Urinary bladder (tissue), 4 donors: ENCODE results near the gene RBM18. TPM values are rescaled to one million over a fixed set of nuclear protein-coding genes. Genes with fewer than 3 reads are reported as not detected.

Source experiments
- DNase-seq: peaks from one replicate; pipeline ENCODE4 v3.0.0-alpha.2; 2015; ENCODE audit errors: extremely low spot score
- H3K27ac ChIP-seq: one replicate; pipeline ENCODE4 v1.5.1; 2013; ENCODE audit warnings: low read depth, mild to moderate bottlenecking, moderate library complexity
- H3K36me3 ChIP-seq: one replicate; pipeline ENCODE4 v1.6.1; 2013; ENCODE audit warnings: mild to moderate bottlenecking, moderate library complexity; ENCODE audit not compliant: insufficient read depth
- H3K4me1 ChIP-seq: one replicate; pipeline ENCODE4 v1.6.1; 2013; ENCODE audit warnings: mild to moderate bottlenecking, moderate library complexity; ENCODE audit not compliant: insufficient read depth
- H3K4me3 ChIP-seq: one replicate; pipeline ENCODE4 v1.5.1; 2013; ENCODE audit warnings: low read depth, low read length
- WGBS: extraction: QIAGEN DNeasy Blood & Tissue Kit; methylation state at CpG from one replicate; pipeline ENCODE4 v1.1.7; 2013; 5-methylcytosine and 5-hydroxymethylcytosine counted together
- polyA plus RNA-seq: library from polyadenylated mRNA; stranded (reverse); fragments of 200-250 nt; gene quantifications from one replicate; pipeline ENCODE4 v1.2.3, GENCODE V29; 2013
- total RNA-seq: library from RNA; depleted of rRNA; stranded (reverse); fragments of >200 nt; gene quantifications from one replicate; pipeline ENCODE4 v1.2.3, GENCODE V29; 2014
- donor health status: healthy with polysubstance abuse.
- donor health status: healthy.

RBM18 gene
- total and polyA plus RNA-seq, 2 donors: 14.4 to 19.1 TPM

DNA sequence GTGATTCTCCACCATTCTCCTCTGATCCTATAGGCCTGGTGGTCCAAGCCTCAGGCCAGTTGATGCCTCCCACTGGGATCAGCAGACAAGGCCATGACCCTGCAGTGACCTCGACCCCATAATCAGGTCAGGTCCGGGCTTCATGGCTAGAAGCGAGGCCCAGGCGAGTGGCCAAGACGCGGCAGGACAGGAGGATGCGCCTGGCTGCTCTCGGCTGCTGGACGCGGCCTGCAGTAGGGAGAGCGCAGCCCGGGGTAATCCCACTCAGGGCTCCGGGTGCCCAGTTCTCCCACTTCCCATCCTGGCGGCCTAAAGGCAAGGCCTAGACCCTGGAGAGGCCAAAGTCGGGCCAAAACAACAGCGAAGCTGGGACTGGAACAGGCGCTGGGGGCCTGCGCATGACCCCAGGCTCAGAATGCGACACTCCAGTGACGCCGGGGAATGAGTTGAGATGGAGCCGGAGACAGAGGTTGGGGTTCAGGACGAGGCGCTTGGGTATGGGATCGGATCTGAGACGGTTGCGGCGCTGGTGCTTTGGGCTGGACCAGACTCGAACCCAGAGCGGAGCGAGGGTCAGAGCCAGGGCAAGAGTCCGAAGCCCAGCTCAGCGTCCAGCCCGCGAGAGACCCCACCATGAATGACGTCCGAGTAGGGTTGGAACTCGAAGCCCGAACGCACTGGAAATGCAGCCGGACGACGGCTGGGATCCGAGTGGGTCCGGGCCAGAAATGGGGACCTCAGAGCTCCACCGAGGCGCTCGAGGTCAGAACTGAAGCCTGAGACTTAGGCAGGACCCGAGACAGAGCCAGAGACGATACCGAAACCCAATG, 39.1 kb downstream of the RBM18 start:
- Histone ChIP-seq H3K4me1 (no peaks in the 10 kb centered on the region), H3K4me3 (no peak overlapping the region), H3K27ac (no peak overlapping the region), H3K36me3 (no peaks in the 10 kb centered on the region)
- 31% methylated on average over 51 of the region's 51 CpGs for WGBS
- DNase-seq: no peak

DNA sequence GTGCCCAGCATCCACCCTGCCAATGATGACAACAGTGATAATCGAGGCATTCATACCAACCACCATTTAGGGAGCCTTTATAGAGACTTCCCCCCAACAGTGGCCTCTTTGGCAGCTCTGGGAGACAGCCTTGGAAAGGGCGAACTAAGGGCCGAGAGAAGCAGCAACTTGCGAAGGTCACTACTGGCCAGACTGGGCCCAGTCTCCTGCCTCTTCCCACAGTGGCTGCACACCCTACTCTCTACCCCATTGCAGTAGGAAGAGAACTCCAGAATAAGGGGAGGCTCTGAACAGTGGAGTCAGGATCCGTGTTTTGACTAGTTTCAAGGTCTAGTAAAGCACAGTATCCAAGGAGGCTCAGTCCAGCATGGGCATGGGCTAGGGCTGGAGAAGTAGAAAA, 41.2 kb downstream of the RBM18 start:
- H3K36me3 ChIP-seq: no peaks in the 10 kb centered on the region
- H3K27ac ChIP-seq: no peak overlapping the region
- no peak overlapping the region for H3K4me3 ChIP-seq
- 76% methylated on average over 5 of the region's 5 CpGs for WGBS
- no peak for DNase-seq
- no peaks in the 10 kb centered on the region for H3K4me1 ChIP-seq

DNA sequence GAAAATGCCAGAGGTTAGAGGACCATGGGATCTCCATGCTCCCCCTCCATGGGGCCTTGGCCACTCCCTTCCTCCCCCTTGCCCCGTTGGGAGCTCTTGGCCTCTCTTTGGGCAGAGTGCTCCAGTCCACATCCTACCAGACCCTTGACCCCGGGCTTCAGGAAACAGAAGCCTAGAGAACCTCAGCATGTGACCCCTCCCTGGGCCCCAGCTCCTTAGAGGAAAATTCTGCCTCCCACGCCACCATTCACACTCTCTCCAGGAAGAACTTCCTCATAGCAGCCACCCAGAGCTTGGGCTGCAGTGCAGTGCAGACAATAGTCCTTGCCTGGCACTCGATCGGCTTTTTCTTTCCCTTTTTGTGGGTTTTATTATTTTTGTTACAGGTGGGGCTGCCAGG, 41.8 kb downstream of the RBM18 start:
- no peak for DNase-seq
- no peaks in the 10 kb centered on the region for H3K4me1 ChIP-seq
- no peak overlapping the region for H3K4me3 ChIP-seq
- WGBS: 41% methylated on average over 5 of the region's 5 CpGs
- H3K36me3 ChIP-seq: no peaks in the 10 kb centered on the region
- no peak overlapping the region for H3K27ac ChIP-seq

DNA sequence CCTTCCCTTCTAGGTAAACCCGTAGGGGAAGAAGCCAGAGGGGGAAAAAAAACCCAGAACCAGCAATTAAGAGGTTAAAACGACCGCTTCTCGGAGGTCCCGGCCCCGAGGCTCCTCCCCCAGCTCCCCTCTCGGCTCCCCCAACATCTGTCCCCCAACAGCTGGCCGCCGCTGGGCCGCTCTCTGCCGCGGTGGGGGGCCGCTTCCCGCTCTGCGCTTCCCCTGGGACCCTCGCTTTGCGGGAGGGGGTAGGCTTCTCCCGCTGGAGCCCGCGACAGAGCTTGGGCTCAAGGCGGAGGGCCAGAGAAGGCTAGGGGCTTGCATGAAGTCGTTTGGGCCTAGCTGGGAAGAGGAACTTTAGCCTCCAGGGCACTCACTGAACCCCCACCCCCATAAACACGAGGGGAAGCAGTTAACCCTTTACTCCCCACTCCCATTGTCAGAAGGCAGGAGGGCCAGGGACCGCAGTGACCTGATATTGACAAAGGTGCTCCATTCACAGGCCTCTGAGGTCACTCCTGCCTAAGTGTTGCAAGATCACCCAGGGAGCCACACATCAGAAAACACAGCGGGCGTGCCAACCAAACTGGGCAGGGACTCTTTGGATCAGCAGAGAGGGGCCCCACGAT, 43.3 kb downstream of the RBM18 start:
- DNase-seq: no peak
- Histone ChIP-seq H3K4me3 (no peak overlapping the region), H3K27ac (no peak overlapping the region), H3K4me1 (no peaks in the 10 kb centered on the region), H3K36me3 (no peaks in the 10 kb centered on the region)
- WGBS: 18% methylated on average over 27 of the region's 27 CpGs

DNA sequence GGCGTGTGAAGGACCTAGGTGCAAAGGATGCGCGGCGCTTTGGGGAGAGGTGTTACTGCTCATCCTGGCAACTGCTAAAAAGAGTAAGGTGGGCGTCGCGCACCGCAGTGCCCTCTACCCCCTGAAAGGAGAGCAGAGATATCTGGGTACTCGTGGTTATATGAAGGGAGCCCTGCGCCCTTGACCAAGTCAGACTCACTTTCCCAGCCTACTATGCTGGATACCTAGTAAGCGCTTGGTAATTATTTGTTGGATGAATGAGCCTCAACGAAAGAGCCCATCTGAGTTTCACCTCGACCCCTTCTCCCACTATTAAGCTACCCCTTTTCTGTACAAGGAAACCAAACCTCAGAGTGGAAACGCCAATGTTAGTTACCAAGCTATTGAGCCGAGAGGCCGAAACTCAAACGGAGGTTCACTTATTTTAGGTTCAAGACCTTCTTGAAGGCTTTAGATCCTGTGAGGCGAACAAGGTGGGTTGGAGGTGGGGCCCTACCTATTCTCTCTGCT, 43.9 kb downstream of the RBM18 start:
- no peaks in the 10 kb centered on the region for H3K4me1 ChIP-seq
- H3K4me3 ChIP-seq: no peak overlapping the region
- H3K27ac ChIP-seq: no peak overlapping the region
- WGBS: 30% methylated on average over 18 of the region's 18 CpGs
- no peaks in the 10 kb centered on the region for H3K36me3 ChIP-seq
- DNase-seq: no peak

DNA sequence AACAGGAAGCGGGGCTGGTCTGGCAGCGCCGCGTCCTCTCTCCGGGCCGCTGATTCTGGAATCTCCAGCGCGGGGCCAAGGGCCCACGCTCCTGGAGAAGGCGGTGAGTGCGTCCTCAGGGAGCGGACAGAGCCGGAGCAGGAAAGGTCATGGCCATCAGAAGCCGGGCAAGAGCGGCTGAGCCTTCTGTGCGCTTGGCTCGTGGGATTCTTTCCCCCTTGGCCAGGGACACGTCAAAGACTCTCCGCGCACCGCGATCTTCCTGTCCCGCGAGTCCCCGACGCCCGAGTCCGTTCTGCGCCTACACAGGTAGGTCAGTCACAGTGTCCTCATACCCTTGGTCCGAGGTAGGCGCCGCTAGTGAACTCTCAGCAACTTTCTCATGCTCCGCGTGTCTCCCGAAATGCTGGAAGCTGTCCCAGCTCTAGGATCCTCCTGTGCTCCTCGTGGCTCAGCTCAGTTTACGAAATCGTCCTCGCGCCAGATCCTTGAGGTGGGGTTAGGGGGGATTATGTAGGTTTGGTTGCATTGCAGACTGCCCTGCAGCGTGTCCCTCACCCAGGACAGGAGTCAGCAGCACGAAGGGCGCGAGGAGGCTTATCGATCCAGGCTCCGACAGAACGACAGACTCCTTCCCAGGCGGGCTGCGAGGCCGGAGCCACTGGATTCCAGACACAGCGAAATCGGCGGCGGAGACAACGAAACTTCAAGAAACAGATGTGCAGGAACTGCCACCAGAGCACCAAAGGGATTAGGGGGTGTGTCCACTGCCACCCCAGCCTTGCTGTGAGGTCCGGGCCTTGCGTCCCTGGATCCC, 44.6 kb downstream of the RBM18 start:
- Histone ChIP-seq H3K4me3 (no peak overlapping the region), H3K4me1 (no peaks in the 10 kb centered on the region), H3K27ac (no peak overlapping the region), H3K36me3 (no peaks in the 10 kb centered on the region)
- no peak for DNase-seq
- 10% methylated on average over 57 of the region's 57 CpGs for WGBS

DNA sequence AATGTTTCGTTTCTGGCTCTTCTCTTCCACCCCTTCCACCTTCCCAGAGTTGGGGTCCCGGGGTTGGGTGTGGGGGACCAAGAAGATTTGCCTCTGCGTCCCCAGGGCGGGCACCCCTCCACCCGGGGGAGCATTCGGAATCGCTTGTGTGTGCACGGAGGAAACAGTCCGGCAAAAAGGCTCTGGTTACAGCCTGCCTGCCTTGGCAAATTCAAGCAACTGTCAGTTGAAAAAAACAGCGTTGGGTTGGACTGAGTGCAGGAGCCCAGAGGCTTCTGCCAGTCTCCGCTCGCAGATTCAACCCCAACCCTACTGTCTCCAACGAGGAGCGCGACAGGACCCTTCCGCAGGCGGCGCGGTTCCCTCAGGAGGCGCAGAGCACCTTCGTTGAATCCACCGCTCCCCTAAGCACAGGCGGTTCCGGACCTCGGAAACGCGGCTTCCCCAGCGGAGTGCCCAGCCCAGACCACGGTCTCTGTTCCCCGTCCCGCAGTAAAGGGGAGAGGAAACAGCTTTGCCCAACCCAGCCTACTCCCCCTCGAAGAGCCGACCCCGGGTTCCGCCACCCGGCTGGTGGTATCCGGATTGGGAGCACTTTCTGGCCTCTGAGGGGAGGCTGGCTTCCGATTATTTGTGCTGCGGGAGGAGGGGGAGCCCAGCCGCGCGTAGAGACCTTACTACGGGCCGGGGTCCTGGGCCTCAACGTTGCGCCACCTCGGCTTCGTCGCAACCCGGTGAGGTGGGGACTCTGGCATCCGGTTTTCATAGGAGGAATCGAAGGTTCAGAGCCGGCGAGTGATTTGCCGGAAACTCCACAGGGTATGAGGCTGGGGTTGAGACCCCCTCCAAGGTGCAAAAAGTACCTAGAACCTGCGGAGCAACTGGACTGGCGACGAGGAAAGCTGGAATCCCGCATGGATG, 45.4 kb downstream of the RBM18 start:
- 6% methylated on average over 59 of the region's 59 CpGs for WGBS
- DNase-seq: no peak
- Histone ChIP-seq H3K4me1 (no peaks in the 10 kb centered on the region), H3K4me3 (no peak overlapping the region), H3K36me3 (no peaks in the 10 kb centered on the region), H3K27ac (no peak overlapping the region)

DNA sequence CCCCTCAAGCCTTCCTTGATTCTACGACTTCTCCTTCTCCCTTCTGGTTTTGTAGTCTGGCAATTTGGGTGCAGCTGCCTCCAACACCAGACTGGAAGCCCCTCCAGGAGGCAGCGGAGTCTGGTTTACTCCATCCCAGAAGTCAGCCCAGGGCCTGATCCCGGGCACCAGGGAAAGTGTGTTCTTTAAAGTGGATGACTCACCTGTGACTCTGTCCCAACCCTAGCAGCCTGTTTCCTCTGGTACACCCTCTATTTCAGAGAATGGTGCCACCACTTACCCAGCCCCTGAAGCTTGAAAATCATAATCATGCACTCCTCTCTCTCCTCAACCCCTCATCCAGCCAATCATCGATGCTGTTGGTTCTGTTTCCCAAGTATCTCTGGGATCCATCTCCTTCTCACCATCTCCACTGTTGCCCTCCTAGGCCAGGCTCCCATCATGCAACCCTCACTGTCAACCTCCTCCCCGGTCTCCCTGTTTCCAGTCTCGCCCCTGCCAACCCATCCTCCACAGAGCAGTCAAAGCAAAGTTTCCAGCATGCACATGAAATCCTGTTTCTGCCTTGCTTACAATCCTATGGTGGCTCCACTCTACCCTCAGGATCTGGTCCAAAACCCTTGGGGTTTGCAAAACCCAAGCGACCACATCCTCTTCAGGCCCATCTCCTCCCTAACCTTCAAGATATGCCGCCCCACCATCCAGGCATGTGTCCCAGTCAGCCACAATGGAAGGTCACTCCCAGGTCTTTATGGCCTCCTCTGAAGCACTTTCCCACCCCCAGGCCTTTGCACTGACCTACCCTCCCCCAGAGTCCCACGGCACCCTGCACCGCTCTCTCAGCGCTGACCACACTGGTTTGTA, 46.3 kb downstream of the RBM18 start:
- DNase-seq: no peak
- Histone ChIP-seq H3K4me1 (no peaks in the 10 kb centered on the region), H3K36me3 (no peaks in the 10 kb centered on the region), H3K4me3 (no peak overlapping the region), H3K27ac (no peak overlapping the region)
- WGBS: 57% methylated on average over 11 of the region's 11 CpGs

DNA sequence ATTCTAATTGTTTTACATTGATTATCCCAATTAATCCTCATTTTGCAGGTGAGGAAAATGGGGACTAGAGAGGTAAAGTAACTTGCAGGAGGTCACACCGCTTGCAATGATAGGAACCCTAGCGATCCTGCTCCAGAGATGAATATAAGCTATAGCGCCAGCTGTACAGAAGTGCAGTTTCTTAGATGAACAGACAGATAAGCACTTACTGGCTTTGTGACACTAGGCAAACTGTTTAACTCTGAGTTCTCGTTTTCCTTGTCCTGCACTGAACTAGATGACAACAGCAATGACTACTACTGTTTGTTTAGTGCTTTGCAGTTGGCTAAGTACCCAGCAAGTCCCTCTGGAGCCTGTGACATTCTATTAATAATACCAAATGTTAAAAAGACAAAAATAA, 47.0 kb downstream of the RBM18 start:
- no peaks in the 10 kb centered on the region for H3K4me1 ChIP-seq
- no peak overlapping the region for H3K27ac ChIP-seq
- no peaks in the 10 kb centered on the region for H3K36me3 ChIP-seq
- H3K4me3 ChIP-seq: no peak overlapping the region
- 52% methylated on average over 4 of the region's 4 CpGs for WGBS
- no peak for DNase-seq

DNA sequence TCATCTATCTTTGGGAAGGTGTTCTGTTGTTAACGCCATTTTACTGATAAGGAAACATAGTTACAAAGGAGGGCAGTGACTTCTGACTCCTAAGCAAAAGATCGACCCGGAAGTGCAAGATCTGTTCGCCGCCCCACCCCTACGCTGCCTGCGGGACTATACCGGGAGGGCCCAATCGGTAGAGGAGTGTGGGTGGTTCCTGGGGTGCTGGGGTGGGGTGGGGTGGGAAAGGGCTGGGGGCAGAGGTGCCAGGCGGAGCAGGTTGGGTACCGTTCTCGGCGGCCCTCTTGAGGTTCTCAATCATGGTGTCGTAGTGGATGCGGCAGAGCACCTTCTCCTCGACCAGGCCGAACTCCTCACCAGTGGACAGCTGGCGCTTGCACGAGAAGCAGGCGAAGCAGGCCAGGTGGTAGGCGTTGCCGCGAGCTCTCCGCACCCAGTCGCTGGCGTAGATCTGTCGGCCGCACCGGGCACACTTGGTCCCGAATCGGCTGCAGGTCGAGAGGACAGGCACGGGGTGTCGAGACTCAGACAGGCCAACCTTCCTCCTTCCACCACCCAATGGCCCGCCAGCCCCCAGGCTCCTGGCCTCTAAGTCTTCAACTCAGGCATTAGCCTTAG, 47.7 kb downstream of the RBM18 start:
- no peaks in the 10 kb centered on the region for H3K4me1 ChIP-seq

DNA sequence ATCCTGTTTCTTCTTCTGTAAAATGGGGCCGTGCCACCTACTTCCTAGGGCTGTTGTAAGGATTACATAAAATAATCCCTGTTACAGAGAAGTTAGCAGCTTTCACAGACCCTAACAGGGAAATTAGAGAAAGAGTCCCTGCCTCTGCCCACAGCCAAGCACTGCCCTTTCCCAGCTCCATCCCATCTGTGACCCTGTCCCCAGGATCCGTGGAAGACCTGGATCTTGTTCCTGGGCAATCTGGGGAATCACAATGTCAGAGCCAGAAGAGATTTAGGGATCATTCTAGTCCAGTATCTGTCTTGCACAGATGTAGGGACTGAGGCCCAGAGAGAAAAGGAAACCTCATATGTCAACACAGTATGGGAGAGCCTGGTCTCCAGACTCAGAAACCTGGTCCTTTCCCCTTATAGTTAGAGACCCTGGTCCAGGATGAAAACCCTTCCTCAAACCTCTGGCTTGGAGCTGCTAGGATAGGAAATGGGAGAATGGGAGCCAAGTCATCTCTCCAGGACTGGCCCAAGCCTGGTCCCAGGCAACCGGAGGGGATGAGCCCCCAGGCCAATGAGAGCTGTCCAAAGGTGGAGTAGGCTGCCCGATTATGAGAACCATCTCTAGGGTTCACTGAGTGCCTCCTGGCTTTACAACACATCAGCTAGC, 48.4 kb downstream of the RBM18 start:
- no peaks in the 10 kb centered on the region for H3K4me1 ChIP-seq
- no peak for DNase-seq
- no peak overlapping the region for H3K4me3 ChIP-seq
- WGBS: 62% methylated on average over 4 of the region's 4 CpGs
- no peaks in the 10 kb centered on the region for H3K36me3 ChIP-seq
- H3K27ac ChIP-seq: no peak overlapping the region

More for the DNA sequence above, 47.7 kb downstream of the RBM18 start:
- no peak overlapping the region for H3K27ac ChIP-seq
- no peaks in the 10 kb centered on the region for H3K36me3 ChIP-seq
- WGBS: 46% methylated on average over 35 of the region's 35 CpGs
- DNase-seq: no peak
- H3K4me3 ChIP-seq: no peak overlapping the region
